GM10266 (cell line): ENCODE results near the gene JAZF1.

Experiments
- DNase-seq: peaks from one replicate; pipeline ENCODE4 v3.0.0; 2012; ENCODE audit errors: extremely low spot score
- CTCF ChIP-seq: IDR thresholded peaks from 2 replicates; pipeline ENCODE4 v1.5.1; 2012; ENCODE audit warnings: mild to moderate bottlenecking, low read depth; ENCODE audit not compliant: control insufficient read depth, insufficient read depth; ENCODE audit errors: missing control alignments

Gene JAZF1

GRCh38 chr7:27812706-27813105 is 367.9 kb downstream of the JAZF1 start:
- DNase-seq, result no peak
- TF ChIP-seq CTCF, result no peak

- TF ChIP-seq CTCF, result no peak
- DNase-seq, result no peak
These were observed 370.4 kb downstream of the JAZF1 start for GRCh38 chr7:27810186-27810585.

GRCh38 chr7:27808626-27809025 is 372.0 kb downstream of the JAZF1 start:
- no peak for TF ChIP-seq CTCF
- no peak for DNase-seq

- DNase-seq, result no peak
- no peak for TF ChIP-seq CTCF
These were observed 376.5 kb downstream of the JAZF1 start for GRCh38 chr7:27804139-27804538.

GRCh38 chr7:27802999-27803398 is 377.6 kb downstream of the JAZF1 start:
- DNase-seq, result no peak
- no peak for TF ChIP-seq CTCF

- no peak for DNase-seq
- TF ChIP-seq CTCF, result no peak
These were observed 381.4 kb downstream of the JAZF1 start for GRCh38 chr7:27799212-27799611.

GRCh38 chr7:27795977-27796376 is 384.6 kb downstream of the JAZF1 start:
- no peak for DNase-seq
- TF ChIP-seq CTCF, result no peak
